Activated naive CD4-positive, alpha-beta T cell treated with Interleukin-2 at 50 U/mL for 16 hours (primary cell): ENCODE data around the gene NRAP.

Experiments used
- DNase-seq: peaks from one replicate; pipeline ENCODE4 v3.0.0-alpha.2; 2020

NRAP gene

GRCh38 chr10:113604572-113604971 lies 59.3 kb downstream of the NRAP start:
- no peak for DNase-seq

GRCh38 chr10:113603057-113603777 lies 60.6 kb downstream of the NRAP start:
- no peak for DNase-seq

DNA sequence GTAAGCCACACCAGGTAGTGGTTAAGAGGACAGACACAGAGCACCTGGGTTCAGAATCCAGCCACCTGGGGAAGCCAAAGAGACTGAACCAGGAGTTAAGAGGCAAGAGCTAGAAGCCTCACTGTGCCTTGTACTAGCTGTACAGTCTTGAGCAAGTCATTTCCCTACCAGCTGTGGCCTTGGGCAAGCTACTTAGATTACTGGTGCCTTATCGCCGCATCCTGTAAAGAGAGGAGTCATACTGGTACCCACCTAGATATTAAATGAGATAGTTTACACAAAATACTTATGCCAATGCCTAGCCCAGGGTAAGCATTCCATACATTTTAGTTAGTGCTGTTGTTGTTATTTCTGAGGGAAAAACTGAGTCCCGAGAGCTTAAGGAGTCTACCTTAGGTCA lies 63.3 kb downstream of the NRAP start:
- no peak for DNase-seq

- DNase-seq: no peak
These were observed 69.2 kb downstream of the NRAP start for GRCh38 chr10:113594652-113595051.

- DNase-seq: no peak
These were observed 71.5 kb downstream of the NRAP start for GRCh38 chr10:113592380-113592779.

DNA sequence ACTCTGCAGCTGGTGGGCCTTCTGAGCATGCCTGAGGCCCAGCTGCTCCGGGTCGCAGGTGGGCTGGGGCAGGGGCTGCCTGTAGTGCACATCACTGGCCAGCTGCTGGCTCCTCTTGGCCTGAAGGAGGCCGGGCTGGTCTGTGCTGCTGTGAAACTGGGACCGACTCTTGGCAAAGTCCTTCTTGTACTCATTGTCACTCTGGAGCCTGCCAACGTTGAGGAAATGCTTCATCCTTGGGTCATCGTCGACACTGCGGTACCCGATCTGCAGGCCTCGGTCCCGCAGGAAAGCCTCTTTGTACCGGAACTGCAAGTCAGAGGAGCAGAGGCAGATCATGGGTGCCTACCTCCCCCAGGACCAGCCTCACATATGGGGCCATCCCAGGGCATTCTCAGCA lies 73.3 kb downstream of the NRAP start:
- DNase-seq: no peak

GRCh38 chr10:113589201-113589770 lies 74.6 kb downstream of the NRAP start:
- no peak for DNase-seq

- no peak for DNase-seq
These were observed 77.9 kb downstream of the NRAP start for GRCh38 chr10:113585949-113586348.

GRCh38 chr10:113583571-113583970 lies 80.3 kb downstream of the NRAP start:
- no peak for DNase-seq

DNA sequence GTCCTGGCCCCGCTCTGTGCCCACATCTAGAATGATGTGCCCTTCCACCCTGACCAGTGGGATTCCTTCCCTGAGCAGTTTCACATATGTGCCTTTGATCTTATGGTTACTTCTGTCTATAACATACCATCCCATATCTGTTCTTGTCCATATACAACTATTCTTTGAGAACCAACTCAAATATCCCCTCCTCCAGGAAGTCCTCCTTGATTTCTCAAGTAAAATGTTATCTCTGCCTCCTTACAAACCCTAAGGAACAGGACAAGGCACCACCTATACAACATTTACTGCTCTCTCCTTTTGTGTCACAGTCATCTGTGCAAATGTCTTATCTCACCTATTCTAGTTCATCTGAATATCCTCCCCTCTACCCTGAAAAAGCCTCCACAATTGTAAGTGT lies 82.7 kb downstream of the NRAP start:
- DNase-seq: no peak

DNA sequence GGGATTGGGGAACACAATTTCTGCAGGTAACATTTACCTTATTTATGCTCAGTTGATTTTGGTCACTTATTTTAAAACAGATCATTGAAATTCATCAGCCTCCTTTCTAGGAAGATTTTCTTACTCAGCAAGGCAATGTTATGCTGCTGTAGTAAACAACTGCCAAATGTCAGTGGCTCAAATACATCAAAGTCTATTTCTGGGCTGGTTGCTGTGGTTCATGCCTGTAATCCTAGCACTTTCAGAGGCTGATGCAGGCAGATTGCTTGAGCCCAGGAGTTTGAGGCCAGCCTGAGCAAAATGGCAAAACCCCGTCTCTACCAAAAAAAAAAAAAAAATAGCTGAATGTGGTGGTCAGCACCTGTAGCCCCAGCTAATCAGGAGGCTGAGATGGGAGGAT lies 85.1 kb downstream of the NRAP start:
- no peak for DNase-seq

DNA sequence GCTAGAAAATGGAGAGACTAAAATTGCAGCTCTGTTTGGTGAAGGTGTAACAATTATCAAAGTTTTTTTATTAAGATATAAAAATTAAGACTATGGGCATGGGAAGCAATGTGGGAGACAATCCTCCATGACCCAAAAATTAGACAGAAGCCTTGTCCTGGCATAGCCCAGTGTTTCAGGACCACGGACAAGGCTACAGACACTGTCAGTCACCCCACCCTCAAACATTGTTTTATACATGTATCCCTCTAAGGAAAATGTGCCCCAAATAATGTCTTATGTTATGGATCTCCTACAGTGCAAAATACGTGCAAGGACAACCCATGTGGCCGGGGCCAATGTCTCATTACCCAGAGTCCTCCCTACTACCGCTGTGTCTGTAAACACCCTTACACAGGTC lies 87.0 kb downstream of the NRAP start:
- no peak for DNase-seq

DNA sequence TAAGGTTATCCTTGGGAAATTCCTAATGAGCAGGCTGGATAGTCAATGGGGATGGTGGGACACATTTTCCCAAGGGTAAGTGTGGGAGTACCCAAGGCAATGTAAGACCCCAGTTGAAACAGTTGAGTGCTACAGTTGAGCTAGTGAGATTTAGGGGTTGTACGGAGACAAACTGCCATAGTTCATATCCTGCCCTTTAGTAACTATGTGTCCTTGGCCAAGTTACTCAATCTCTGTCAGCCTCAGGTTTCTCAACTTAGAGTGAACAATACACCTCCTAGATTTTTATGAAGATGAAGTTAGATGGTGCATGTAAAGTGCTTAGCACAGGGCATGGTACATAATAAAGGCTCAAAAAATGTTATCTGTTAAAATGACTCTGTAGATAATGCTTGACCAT lies 90.5 kb downstream of the NRAP start:
- no peak for DNase-seq

DNA sequence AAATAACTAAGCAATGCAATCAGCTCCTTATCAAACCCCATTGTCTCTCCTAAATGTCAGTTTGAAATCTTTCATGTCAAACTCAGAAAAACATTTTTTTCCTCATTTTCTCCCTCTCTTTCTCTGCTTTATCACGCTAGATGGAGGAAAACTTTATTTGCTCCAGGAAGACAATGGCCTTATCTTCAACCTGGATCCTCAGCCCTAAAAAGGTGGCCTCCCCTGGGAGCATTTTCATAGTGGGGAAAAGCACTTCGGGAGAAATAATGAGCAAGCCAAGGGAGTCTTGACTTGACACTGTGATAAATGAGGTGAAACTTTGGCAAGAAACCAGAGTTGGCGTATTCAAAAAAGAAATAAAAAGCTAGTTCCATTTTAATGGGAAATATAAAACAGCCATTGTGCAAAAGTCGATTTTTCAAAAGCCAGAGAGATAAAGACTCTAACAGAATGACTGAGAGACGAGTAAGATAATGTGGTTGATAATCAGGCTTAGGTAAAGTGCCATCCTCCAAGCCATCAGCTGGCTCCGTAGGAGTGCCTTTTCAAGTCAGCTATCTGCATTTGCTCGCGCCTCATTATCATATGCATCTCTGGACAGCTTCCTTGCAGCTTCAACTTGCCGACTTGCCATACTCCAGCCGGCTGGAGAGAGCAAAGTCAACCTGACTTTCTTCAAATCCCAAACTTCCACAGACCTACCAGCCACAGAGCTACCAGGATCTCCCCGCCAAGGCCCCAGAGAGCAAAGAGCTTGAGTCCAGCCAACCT lies 91.1 kb downstream of the NRAP start:
- no peak for DNase-seq

DNA sequence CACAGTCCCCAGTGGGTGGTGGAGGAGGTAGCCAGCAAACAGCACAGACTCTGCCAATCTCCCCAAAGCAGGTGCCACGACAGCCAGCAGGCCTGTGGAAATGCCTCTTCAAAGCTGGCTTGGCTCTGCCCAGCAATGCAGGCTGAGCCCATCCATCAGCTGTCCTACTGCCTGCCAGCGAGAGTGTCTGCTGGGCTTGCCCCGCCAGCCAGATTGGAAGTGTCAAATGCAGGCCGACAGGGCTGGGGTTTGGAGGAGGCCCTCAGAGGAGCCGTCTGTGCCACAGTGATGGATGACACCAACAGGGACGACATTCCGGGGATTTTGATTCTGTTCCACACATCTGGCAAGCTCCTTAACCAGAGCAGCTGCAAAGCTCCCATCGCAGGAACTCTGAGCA lies 94.3 kb downstream of the NRAP start:
- no peak for DNase-seq

DNA sequence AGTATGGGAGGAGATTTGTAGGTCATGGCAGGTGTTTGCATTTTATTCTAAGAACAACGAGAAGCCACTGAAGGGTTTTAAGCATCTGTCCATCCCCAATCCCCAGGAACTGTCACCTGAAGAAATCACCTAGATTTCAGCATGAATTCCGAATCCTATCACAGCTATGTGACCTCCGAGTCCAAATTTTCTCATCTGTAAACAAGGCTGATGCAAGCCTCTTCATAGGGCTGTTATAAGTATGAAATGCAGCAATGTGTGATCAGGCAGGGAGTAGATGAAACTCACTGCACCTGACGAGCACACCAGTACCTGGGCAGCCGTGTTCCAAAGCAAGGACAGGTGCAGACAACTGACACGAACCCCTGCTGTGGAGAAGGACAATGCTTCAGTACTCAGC lies 97.0 kb downstream of the NRAP start:
- no peak for DNase-seq

GRCh38 chr10:113565364-113565763 lies 98.5 kb downstream of the NRAP start:
- DNase-seq: no peak

DNA sequence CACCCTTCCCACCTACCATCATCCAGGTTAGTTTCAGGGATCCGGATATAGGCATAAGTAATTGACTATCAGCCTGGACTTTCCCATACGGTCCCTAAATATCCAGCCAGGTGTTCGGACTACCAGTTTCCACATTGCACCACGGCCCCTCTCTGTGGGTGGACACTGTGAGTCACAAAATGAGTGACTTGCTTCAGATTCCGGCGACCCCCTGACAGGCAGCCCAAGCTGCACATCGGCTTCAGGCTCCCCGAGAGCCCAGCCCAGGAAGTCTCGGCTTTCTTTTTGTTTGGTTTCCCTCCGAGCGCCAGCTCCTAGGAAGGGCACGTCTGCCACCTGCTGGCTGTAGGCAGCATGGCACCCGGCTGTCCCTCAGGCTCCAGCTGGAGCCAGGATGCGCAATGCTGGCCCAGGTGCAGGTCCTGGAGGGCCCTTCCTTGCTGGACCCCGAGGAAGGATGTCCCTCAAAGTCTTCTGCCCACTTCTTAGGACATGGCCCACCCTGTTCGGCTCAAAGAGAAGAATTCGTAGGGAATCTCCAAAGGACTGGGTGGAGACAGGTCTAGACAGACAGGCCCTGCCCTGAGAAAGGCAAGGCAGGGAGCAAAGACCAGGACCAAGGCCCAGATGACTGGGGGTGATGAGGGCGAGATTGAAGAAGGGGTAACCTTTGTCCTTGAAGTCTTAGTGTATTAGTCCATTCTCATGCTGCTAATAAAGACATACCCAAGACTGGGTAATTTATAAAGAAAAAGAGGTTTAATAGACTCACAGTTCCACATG lies 100.3 kb downstream of the NRAP start:
- DNase-seq: peak; percentile 69

DNA sequence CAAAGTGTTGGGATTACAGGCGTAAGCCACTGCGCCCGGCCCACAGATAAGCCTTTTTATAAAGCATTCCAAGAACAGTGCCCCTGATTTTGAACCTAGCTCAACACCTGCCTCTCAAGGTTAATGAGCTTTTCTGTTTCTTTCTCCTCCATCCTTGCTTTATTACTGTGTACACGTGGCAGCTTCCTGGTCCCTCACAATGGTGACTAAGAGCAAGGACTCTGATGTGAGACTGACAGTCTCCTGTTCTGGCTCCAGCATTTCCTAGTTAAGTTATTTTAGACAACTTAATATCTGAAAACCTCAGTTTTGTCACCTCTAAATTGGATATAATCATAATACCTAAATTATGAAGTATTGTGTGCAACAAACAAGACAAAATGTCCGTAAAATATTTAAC lies 101.1 kb downstream of the NRAP start:
- DNase-seq: no peak

DNA sequence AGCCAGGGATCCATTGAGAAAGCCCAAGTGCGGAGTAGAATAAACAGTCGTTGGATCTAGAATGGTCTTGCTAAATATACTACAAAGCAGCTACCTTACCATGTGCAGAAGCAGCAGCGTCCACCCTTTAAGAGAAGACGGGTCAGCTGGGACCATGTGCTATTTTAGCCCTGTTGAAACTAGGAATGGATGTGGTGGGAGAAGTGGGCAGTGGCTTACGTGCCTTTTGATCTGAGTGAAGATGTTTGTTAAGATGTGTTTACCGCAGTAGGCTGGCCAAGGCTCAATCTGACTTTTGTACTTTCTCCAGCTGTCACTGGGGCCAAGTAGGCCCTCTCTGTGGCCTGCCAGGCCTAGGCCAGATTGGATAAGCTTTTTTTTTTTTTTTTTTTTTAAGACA lies 101.8 kb downstream of the NRAP start:
- no peak for DNase-seq

DNA sequence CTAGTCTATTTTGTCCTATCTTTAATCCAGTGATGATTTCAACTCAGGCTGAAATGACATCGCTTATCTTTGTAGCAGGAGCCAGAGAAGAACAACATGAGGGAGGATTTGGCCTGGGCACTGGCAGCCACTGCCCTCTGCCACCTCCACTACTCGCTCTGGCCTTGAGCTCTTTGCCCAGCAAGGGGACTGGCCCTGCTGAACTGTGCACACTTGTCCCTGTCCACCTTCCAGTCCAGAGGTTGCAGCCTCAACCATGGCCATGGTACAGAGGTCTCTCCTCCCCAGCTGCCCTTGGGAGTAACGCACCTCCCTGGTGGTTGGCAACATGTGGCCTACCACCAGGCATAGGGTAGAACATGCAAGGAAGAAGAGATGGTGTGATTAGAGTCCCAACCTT lies 102.6 kb downstream of the NRAP start:
- no peak for DNase-seq

DNA sequence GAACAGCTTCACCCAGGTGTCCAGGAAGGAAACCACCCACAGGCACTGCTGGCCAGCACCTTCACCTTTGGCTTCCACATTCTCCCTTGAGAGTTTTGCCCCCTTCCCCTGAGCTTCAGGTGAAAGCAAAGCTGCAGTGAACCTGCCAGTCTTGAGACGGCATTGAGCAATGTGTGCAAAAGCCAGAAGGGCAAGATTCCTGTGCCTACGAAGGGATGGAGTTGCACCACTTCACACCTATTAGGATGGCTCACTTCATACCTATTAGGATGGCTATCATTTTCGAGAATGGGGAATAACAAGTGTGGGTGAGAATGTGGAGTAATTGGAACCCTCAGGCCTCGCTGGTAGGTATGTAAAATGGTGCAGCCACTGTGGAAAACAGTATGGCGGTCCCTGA lies 103.8 kb downstream of the NRAP start:
- no peak for DNase-seq

DNA sequence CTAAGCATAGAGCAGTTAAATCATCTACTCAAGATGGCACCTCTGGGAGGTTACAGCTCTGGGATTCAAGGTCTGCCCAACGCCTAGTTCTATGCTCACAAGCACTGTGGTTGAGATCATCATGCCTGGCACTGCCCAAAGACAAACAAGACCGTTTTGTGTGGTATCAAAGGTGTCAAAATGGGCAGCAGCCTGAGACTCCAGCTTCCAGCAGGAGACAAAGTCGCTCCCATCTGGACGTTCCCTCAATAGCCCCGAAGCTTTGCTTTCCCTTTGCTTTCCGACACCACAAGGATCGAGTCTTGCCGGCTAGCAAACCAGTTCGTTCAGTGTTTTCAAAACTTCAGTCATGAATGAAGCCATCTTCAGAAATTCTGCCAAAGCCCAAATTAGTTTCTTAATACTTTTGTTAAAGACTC lies 105.9 kb downstream of the NRAP start:
- DNase-seq: no peak
